ENCODE measurements around the gene CEP83. TPM values are rescaled to one million over a fixed set of nuclear protein-coding genes. Genes with fewer than 3 reads are reported as not detected.

The CEP83 gene
- total RNA-seq, 1 experiment from 2014 or later: 26.2 TPM

DNA sequence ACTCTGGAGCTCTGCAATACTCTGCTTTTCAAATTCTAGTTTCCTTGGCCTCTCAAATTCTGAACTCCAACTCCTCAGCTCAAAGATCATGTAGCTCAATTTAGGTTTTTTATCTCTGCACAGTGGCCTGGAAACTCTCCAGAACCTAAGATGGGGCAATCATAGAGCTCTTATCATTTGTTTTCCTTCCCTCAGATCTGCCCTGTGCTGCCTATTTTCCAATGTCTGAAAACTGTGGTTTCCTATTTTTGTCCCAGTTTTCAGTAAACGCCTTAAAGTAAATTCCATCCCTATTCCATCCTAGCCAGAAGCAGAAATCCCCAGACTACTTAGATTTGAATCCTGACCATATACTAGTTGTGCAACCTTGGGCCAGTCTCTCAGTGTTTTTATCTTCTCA lies 73.2 kb downstream of the CEP83 start:
- H3K4me1 Mint-ChIP-seq: peaks cover 9% of the 10 kb centered on the region
- CTCF ChIA-PET: no interaction called here
- H3K4me3 Mint-ChIP-seq: no peak overlapping the region
- H3K27me3 Mint-ChIP-seq (ENCODE audit: low read depth): no peaks in the 10 kb centered on the region
- TF ChIP-seq HMGXB4 (CRISPR knock-in tag; IDR thresholded peaks at IDR 0.05): no peak
- no peak for TF ChIP-seq CREM (CRISPR knock-in tag; IDR thresholded peaks at IDR 0.05)
- no peak for TF ChIP-seq NR2C2 (CRISPR knock-in tag; IDR thresholded peaks at IDR 0.05)
- TF ChIP-seq, protein P1, sequence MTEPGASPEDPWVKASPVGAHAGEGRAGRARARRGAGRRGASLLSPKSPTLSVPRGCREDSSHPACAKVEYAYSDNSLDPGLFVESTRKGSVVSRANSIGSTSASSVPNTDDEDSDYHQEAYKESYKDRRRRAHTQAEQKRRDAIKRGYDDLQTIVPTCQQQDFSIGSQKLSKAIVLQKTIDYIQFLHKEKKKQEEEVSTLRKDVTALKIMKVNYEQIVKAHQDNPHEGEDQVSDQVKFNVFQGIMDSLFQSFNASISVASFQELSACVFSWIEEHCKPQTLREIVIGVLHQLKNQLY (CRISPR knock-in tag; IDR thresholded peaks at IDR 0.05): no peak
- no peak for TF ChIP-seq ZNF396 (CRISPR knock-in tag; IDR thresholded peaks at IDR 0.05; ENCODE audit: borderline replicate concordance)
- TF ChIP-seq SMAD3 (CRISPR knock-in tag; IDR thresholded peaks at IDR 0.05; ENCODE audit: borderline replicate concordance): no peak
- no peak for TF ChIP-seq GTF2I (CRISPR knock-in tag; conservative IDR thresholded peaks at IDR 0.05)
- TF ChIP-seq, protein P2, sequence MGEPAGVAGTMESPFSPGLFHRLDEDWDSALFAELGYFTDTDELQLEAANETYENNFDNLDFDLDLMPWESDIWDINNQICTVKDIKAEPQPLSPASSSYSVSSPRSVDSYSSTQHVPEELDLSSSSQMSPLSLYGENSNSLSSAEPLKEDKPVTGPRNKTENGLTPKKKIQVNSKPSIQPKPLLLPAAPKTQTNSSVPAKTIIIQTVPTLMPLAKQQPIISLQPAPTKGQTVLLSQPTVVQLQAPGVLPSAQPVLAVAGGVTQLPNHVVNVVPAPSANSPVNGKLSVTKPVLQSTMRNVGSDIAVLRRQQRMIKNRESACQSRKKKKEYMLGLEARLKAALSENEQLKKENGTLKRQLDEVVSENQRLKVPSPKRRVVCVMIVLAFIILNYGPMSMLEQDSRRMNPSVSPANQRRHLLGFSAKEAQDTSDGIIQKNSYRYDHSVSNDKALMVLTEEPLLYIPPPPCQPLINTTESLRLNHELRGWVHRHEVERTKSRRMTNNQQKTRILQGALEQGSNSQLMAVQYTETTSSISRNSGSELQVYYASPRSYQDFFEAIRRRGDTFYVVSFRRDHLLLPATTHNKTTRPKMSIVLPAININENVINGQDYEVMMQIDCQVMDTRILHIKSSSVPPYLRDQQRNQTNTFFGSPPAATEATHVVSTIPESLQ (CRISPR knock-in tag; IDR thresholded peaks at IDR 0.05): no peak
- TF ChIP-seq SOX15 (CRISPR knock-in tag; IDR thresholded peaks at IDR 0.05): no peak
- TF ChIP-seq NR3C1 (CRISPR knock-in tag; conservative IDR thresholded peaks at IDR 0.05; ENCODE audit: low read depth): no peak
- TF ChIP-seq E2F5 (CRISPR knock-in tag; IDR thresholded peaks at IDR 0.05): no peak
- no peak for TF ChIP-seq NFATC4 (CRISPR knock-in tag; IDR thresholded peaks at IDR 0.05)
- peaks cover 29% of the 10 kb centered on the region for H3K36me3 Mint-ChIP-seq
- no peak for ATAC-seq
- POLR2A ChIA-PET: no interaction called here
- no peak for DNase-seq (ENCODE audit: low spot score)
- H3K27ac Mint-ChIP-seq: no peak overlapping the region
- peaks cover 34% of the 10 kb centered on the region for H3K9me3 Mint-ChIP-seq

DNA sequence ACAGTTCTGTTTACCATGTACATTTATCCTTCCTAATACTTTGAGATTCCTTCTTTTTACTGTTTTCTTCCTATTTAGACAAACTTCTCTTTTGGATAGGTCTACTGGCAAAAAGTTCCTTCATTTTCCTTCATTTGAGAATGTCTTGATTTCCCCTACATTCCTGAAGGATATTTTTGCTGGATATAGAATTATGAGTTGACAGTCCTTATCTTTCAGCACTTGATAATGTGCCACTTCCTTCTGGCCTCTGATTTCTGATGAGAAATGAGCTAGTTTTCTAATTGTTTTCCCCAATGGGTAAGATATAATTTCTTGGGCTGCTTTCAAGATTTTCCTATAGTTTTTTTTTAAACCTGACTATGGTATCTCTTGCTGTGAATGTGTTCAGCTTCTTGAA lies 75.6 kb downstream of the CEP83 start:
- no peak for TF ChIP-seq CBFB (CRISPR knock-in tag; IDR thresholded peaks at IDR 0.05; ENCODE audit: low read depth)
- TF ChIP-seq TEAD4 (CRISPR knock-in tag; IDR thresholded peaks at IDR 0.05): no peak
- no peak for TF ChIP-seq GTF2I (CRISPR knock-in tag; conservative IDR thresholded peaks at IDR 0.05)
- TF ChIP-seq EMX1 (CRISPR knock-in tag; IDR thresholded peaks at IDR 0.05): no peak
- no peak for TF ChIP-seq PREB (CRISPR knock-in tag; IDR thresholded peaks at IDR 0.05; ENCODE audit: borderline replicate concordance)
- TF ChIP-seq, protein P1 (CRISPR knock-in tag; IDR thresholded peaks at IDR 0.05): no peak
- TF ChIP-seq HMGXB4 (CRISPR knock-in tag; IDR thresholded peaks at IDR 0.05): no peak
- TF ChIP-seq, protein P3, sequence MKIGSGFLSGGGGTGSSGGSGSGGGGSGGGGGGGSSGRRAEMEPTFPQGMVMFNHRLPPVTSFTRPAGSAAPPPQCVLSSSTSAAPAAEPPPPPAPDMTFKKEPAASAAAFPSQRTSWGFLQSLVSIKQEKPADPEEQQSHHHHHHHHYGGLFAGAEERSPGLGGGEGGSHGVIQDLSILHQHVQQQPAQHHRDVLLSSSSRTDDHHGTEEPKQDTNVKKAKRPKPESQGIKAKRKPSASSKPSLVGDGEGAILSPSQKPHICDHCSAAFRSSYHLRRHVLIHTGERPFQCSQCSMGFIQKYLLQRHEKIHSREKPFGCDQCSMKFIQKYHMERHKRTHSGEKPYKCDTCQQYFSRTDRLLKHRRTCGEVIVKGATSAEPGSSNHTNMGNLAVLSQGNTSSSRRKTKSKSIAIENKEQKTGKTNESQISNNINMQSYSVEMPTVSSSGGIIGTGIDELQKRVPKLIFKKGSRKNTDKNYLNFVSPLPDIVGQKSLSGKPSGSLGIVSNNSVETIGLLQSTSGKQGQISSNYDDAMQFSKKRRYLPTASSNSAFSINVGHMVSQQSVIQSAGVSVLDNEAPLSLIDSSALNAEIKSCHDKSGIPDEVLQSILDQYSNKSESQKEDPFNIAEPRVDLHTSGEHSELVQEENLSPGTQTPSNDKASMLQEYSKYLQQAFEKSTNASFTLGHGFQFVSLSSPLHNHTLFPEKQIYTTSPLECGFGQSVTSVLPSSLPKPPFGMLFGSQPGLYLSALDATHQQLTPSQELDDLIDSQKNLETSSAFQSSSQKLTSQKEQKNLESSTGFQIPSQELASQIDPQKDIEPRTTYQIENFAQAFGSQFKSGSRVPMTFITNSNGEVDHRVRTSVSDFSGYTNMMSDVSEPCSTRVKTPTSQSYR (CRISPR knock-in tag; IDR thresholded peaks at IDR 0.05): no peak
- TF ChIP-seq TEAD1 (CRISPR knock-in tag; IDR thresholded peaks at IDR 0.05): no peak
- TF ChIP-seq IRF2 (CRISPR knock-in tag; IDR thresholded peaks at IDR 0.05; ENCODE audit: borderline replicate concordance, low read depth): no peak
- peaks cover 21% of the 10 kb centered on the region for H3K36me3 Mint-ChIP-seq
- H3K4me1 Mint-ChIP-seq: no peaks in the 10 kb centered on the region
- H3K27me3 Mint-ChIP-seq (ENCODE audit: low read depth): no peaks in the 10 kb centered on the region
- no peak overlapping the region for H3K27ac Mint-ChIP-seq
- H3K9me3 Mint-ChIP-seq: peaks cover 26% of the 10 kb centered on the region
- no peak overlapping the region for H3K4me3 Mint-ChIP-seq
- CTCF ChIA-PET: no interaction called here
- POLR2A ChIA-PET: interaction anchor here (0.7 kb wide), 1 partner anchor 216 kb away, joined by 3 read pairs; no protein-coding TSS in a partner anchor
- no peak for ATAC-seq
- no peak for DNase-seq (ENCODE audit: low spot score)
